Neural cell (in vitro differentiated cells): ENCODE measurements around the gene PARD6G. TPM values are rescaled to one million over a fixed set of nuclear protein-coding genes. Genes with fewer than 3 reads are reported as not detected.

ENCODE experiments used
- H2AFZ ChIP-seq: fragments of 200-600, 300-800 bp; sonication (generic), shearing (Covaris generic); 2 replicates; pipeline ENCODE4 v1.6.0; 2014; ENCODE audit warnings: low read depth, mild to moderate bottlenecking, antibody characterized with exemption, low read length, moderate library complexity
- H3F3A ChIP-seq: fragments of 200-600 bp; shearing (Covaris generic); 2 replicates; pipeline ENCODE4 v1.6.1; 2016; ENCODE audit warnings: mild to moderate bottlenecking, moderate library complexity, mixed read lengths, antibody characterized with exemption, low read length; ENCODE audit not compliant: insufficient read depth, poor library complexity, severe bottlenecking
- H3K27ac ChIP-seq: fragments of 200-600, 300-800 bp; sonication (generic), shearing (Covaris generic); 2 replicates; pipeline ENCODE4 v1.5.1; 2014; ENCODE audit warnings: mild to moderate bottlenecking, low read length, moderate library complexity
- H3K27me3 ChIP-seq: fragments of 300-800, 200-600 bp; sonication (generic), shearing (Covaris generic); 2 replicates; pipeline ENCODE4 v1.6.0; 2014; ENCODE audit warnings: mild to moderate bottlenecking, low read depth, low read length, moderate library complexity; ENCODE audit not compliant: insufficient read depth
- H3K36me3 ChIP-seq: fragments of 300-800, 200-600 bp; sonication (generic), shearing (Covaris generic); 2 replicates; pipeline ENCODE4 v1.5.1; 2014; ENCODE audit warnings: mild to moderate bottlenecking, antibody characterized with exemption, low read length, moderate library complexity; ENCODE audit not compliant: insufficient read depth
- H3K4me2 ChIP-seq: fragments of 300-800, 200-600 bp; sonication (generic), shearing (Covaris generic); 2 replicates; pipeline ENCODE4 v1.6.0; 2014; ENCODE audit warnings: mild to moderate bottlenecking, low read length
- H3K4me3 ChIP-seq: fragments of 300-800, 200-600 bp; sonication (generic), shearing (Covaris generic); 2 replicates; pipeline ENCODE4 v1.5.1; 2014; ENCODE audit warnings: mild to moderate bottlenecking, low read length, moderate library complexity
- H3K79me2 ChIP-seq: fragments of 200-600 bp; shearing (Covaris generic); replicated peaks from 2 replicates; pipeline ENCODE4 v1.6.0; 2014; ENCODE audit warnings: mild to moderate bottlenecking, low read length, moderate library complexity; ENCODE audit not compliant: insufficient read depth
- H3K9ac ChIP-seq: fragments of 300-800, 200-600 bp; sonication (generic), shearing (Covaris generic); 2 replicates; pipeline ENCODE4 v1.6.1; 2016; ENCODE audit warnings: mild to moderate bottlenecking, low read length, mixed read lengths
- H3K9me2 ChIP-seq: fragments of 200-600 bp; shearing (Covaris generic); 2 replicates; pipeline ENCODE4 v1.6.1; 2016; ENCODE audit warnings: mild to moderate bottlenecking, low read length, mixed read lengths; ENCODE audit not compliant: insufficient read depth
- H3K9me3 ChIP-seq: fragments of 200-600, 300-800 bp; sonication (generic), shearing (Covaris generic); 2 replicates; pipeline ENCODE4 v1.6.1; 2016; ENCODE audit warnings: mild to moderate bottlenecking, mixed run types, low read length, moderate library complexity, mixed read lengths
- H4K20me1 ChIP-seq: fragments of 200-600 bp; shearing (Covaris generic); 2 replicates; pipeline ENCODE4 v1.6.1; 2016; ENCODE audit warnings: mild to moderate bottlenecking, mixed run types; ENCODE audit not compliant: insufficient read depth
- CTCF ChIP-seq: fragments of 450-650 bp; IDR thresholded peaks from 2 replicates; pipeline ENCODE4 v1.5.1; 2014; ENCODE audit warnings: antibody characterized with exemption, mild to moderate bottlenecking, moderate library complexity; ENCODE audit not compliant: poor library complexity, severe bottlenecking
- EP300 ChIP-seq: fragments of 450-650 bp; conservative IDR thresholded peaks from 2 replicates; pipeline ENCODE4 v1.6.1; 2014; ENCODE audit warnings: antibody characterized with exemption, mild to moderate bottlenecking, moderate library complexity; ENCODE audit not compliant: poor library complexity, severe bottlenecking
- EZH2 ChIP-seq: fragments of 200-600, 300-800 bp; shearing (Covaris generic), sonication (generic); IDR thresholded peaks from 2 replicates; pipeline ENCODE4 v1.6.1; 2014; ENCODE audit warnings: antibody characterized with exemption, low read length, borderline replicate concordance, mild to moderate bottlenecking; ENCODE audit not compliant: insufficient read depth, poor library complexity, severe bottlenecking
- MXI1 ChIP-seq: fragments of 450-650 bp; conservative IDR thresholded peaks from 2 replicates; pipeline ENCODE4 v1.6.1; 2014; ENCODE audit warnings: antibody characterized with exemption, mild to moderate bottlenecking; ENCODE audit not compliant: poor library complexity, severe bottlenecking
- POLR2AphosphoS5 ChIP-seq: IDR thresholded peaks from 2 replicates; pipeline ENCODE4 v1.6.1; 2012
- RAD21 ChIP-seq: fragments of 450-650 bp; conservative IDR thresholded peaks from 2 replicates; pipeline ENCODE4 v1.6.1; 2014; ENCODE audit warnings: antibody characterized with exemption, mild to moderate bottlenecking, moderate library complexity
- REST ChIP-seq: IDR thresholded peaks from 2 replicates; pipeline ENCODE4 v1.6.1; 2012; ENCODE audit warnings: borderline replicate concordance
- SMC3 ChIP-seq: fragments of 450-650 bp; conservative IDR thresholded peaks from 2 replicates; pipeline ENCODE4 v1.6.1; 2014; ENCODE audit warnings: antibody characterized with exemption, mild to moderate bottlenecking, moderate library complexity; ENCODE audit not compliant: poor library complexity
- TAF1 ChIP-seq: IDR thresholded peaks from 2 replicates; pipeline ENCODE4 v1.6.1; 2012; ENCODE audit warnings: low read depth
- polyA plus RNA-seq: library from polyadenylated mRNA; depleted of rRNA; stranded (reverse); fragments of >200 nt; gene quantifications from 2 replicates; pipeline ENCODE4 v1.2.3, GENCODE V29; 2014

The PARD6G gene
- polyA plus RNA-seq, 1 donor from 2014 or later, result 9.3 TPM

GRCh38 chr18:80245781-80246444 lies 1.4 kb downstream of the PARD6G start:
- Histone ChIP-seq H3K79me2 (peaks cover 38% of the 10 kb centered on the region), H3K27me3 (no peaks in the 10 kb centered on the region), H3K36me3 (no peaks in the 10 kb centered on the region), H3K9me3 (no peaks in the 10 kb centered on the region), H3K4me3 (peak overlapping the region; percentile 94), H3K9ac (peak overlapping the region; percentile 78), H3F3A (no peaks in the 10 kb centered on the region), H4K20me1 (no peaks in the 10 kb centered on the region), H2AFZ (no peak overlapping the region), H3K9me2 (no peaks in the 10 kb centered on the region), H3K4me2 (peak overlapping the region; percentile 58), H3K27ac (peak overlapping the region; percentile 24)
- TF ChIP-seq SMC3 (no peak), RAD21 (no peak), EP300 (no peak), MXI1 (no peak), TAF1 (no peak), CTCF (no peak), EZH2 (no peak), POLR2AphosphoS5 (no peak), REST (no peak)

GRCh38 chr18:80244956-80245730 lies 2.2 kb downstream of the PARD6G start:
- no peaks in the 10 kb centered on the region for H3F3A ChIP-seq
- H3K4me2 ChIP-seq, result peak overlapping the region; percentile 58
- H2AFZ ChIP-seq, result no peak overlapping the region
- H4K20me1 ChIP-seq, result no peaks in the 10 kb centered on the region
- H3K4me3 ChIP-seq, result peak overlapping the region; percentile 94
- no peaks in the 10 kb centered on the region for H3K9me3 ChIP-seq
- no peak overlapping the region for H3K9ac ChIP-seq
- no peaks in the 10 kb centered on the region for H3K27me3 ChIP-seq
- peaks cover 42% of the 10 kb centered on the region for H3K79me2 ChIP-seq
- no peaks in the 10 kb centered on the region for H3K9me2 ChIP-seq
- no peak for TF ChIP-seq REST
- TF ChIP-seq POLR2AphosphoS5, result no peak
- no peak for TF ChIP-seq MXI1
- TF ChIP-seq CTCF, result no peak
- no peak for TF ChIP-seq SMC3
- no peak for TF ChIP-seq TAF1
- TF ChIP-seq EZH2, result no peak
- TF ChIP-seq RAD21, result no peak
- TF ChIP-seq EP300, result no peak
- no peaks in the 10 kb centered on the region for H3K36me3 ChIP-seq
- peak overlapping the region; percentile 24 for H3K27ac ChIP-seq
